DND-41 (cell line): Measurements from ENCODE around the gene CDH20.

Source experiments
- ATAC-seq: fragments of 200-7000 bp; cut with Tn5 transposase; 3 replicates; pipeline ENCODE4 v1.9.1; 2021; ENCODE audit warnings: low read depth; ENCODE audit not compliant: insufficient read depth
- DNase-seq: peaks from one replicate; pipeline ENCODE4 v3.0.0-alpha.2; 2020
- H2AFZ ChIP-seq: 2 replicates; pipeline ENCODE4 v1.6.0; 2012; ENCODE audit warnings: low read depth, low read length
- H3K27ac ChIP-seq: 2 replicates; pipeline ENCODE4 v1.5.1; 2012; ENCODE audit warnings: low read length, inconsistent platforms
- H3K27me3 ChIP-seq: fragments of 200-600 bp; sonication (generic); 2 replicates; pipeline ENCODE4 v1.6.0; 2012; ENCODE audit warnings: low read length, mild to moderate bottlenecking, inconsistent platforms; ENCODE audit not compliant: insufficient read depth, poor library complexity
- H3K36me3 ChIP-seq: 2 replicates; pipeline ENCODE4 v1.5.1; 2012; ENCODE audit warnings: low read length, inconsistent platforms; ENCODE audit not compliant: insufficient read depth
- H3K4me1 ChIP-seq: 2 replicates; pipeline ENCODE4 v1.5.1; 2012; ENCODE audit warnings: mild to moderate bottlenecking, low read length; ENCODE audit not compliant: insufficient read depth
- H3K4me2 ChIP-seq: 2 replicates; pipeline ENCODE4 v1.6.0; 2012; ENCODE audit warnings: mild to moderate bottlenecking, moderate library complexity, low read length, inconsistent platforms; ENCODE audit not compliant: insufficient read depth
- H3K4me3 ChIP-seq, 2 experiments: fragments of 200-600 bp in 1 of 2; shearing (Covaris generic) in 1 of 2; 2 replicates each; pipeline ENCODE4 v1.5.1; 2012 to 2016; ENCODE audit warnings: inconsistent platforms in 2 of 2, low read length in 2 of 2, mild to moderate bottlenecking in 2 of 2, low read depth in 1 of 2, moderate library complexity in 1 of 2
- H3K79me2 ChIP-seq: 2 replicates; pipeline ENCODE4 v1.6.0; 2012; ENCODE audit warnings: low read length, inconsistent platforms; ENCODE audit not compliant: insufficient read depth
- H3K9ac ChIP-seq: 2 replicates; pipeline ENCODE4 v1.6.0; 2012; ENCODE audit warnings: low read depth, mild to moderate bottlenecking, inconsistent platforms, low read length, moderate library complexity
- H3K9me3 ChIP-seq: 2 replicates; pipeline ENCODE4 v1.5.1; 2012; ENCODE audit warnings: low read length, moderate library complexity, mild to moderate bottlenecking, inconsistent platforms; ENCODE audit not compliant: insufficient read depth, severe bottlenecking
- H4K20me1 ChIP-seq: 2 replicates; pipeline ENCODE4 v1.6.0; 2012; ENCODE audit warnings: low read length; ENCODE audit not compliant: insufficient read depth
- EZH2 ChIP-seq: IDR thresholded peaks from 3 replicates; pipeline ENCODE4 v1.6.1; 2012; ENCODE audit warnings: borderline replicate concordance, low read depth, mild to moderate bottlenecking, moderate library complexity, low read length, inconsistent platforms; ENCODE audit not compliant: severe bottlenecking
- TF ChIP-seq, protein P1 (sequence below): IDR thresholded peaks from 2 replicates; pipeline ENCODE4 v1.5.1; 2012; ENCODE audit warnings: borderline replicate concordance, low read length, moderate library complexity, mild to moderate bottlenecking; ENCODE audit not compliant: poor library complexity, severe bottlenecking; ENCODE audit errors: extremely low read depth

Gene CDH20

DNA sequence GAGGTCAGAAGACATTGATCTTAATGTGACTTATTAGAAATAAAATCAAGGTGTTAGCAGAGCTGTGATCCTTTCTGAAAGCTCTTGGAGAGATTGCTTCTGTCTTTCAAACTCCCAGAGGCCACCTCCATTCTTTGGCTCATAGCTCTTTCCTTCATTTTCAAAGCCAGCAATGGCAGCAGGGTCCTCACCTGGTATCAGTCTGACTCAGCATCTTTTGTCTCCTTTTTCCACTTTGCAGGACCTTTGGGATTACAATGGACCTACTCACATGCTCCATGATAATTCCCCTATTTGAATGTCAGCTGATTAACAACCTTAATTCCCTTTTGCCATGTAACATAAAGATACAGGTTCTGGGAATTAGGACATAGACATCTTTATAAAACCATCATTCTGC lies 6.8 kb upstream of the CDH20 start:
- ATAC-seq (no peak), DNase-seq (no peak)
- H3K79me2 ChIP-seq: no peaks in the 10 kb centered on the region
- H3K4me2 ChIP-seq: no peak overlapping the region
- no peak overlapping the region for H3K27ac ChIP-seq
- no peaks in the 10 kb centered on the region for H4K20me1 ChIP-seq
- no peaks in the 10 kb centered on the region for H3K4me1 ChIP-seq
- no peaks in the 10 kb centered on the region for H3K36me3 ChIP-seq
- TF ChIP-seq EZH2: no peak
- TF ChIP-seq, protein P1, sequence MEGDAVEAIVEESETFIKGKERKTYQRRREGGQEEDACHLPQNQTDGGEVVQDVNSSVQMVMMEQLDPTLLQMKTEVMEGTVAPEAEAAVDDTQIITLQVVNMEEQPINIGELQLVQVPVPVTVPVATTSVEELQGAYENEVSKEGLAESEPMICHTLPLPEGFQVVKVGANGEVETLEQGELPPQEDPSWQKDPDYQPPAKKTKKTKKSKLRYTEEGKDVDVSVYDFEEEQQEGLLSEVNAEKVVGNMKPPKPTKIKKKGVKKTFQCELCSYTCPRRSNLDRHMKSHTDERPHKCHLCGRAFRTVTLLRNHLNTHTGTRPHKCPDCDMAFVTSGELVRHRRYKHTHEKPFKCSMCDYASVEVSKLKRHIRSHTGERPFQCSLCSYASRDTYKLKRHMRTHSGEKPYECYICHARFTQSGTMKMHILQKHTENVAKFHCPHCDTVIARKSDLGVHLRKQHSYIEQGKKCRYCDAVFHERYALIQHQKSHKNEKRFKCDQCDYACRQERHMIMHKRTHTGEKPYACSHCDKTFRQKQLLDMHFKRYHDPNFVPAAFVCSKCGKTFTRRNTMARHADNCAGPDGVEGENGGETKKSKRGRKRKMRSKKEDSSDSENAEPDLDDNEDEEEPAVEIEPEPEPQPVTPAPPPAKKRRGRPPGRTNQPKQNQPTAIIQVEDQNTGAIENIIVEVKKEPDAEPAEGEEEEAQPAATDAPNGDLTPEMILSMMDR: no peak
- H3K9ac ChIP-seq: no peak overlapping the region
- no peak overlapping the region for H2AFZ ChIP-seq
- H3K27me3 ChIP-seq: no peaks in the 10 kb centered on the region
- H3K4me3 ChIP-seq: no peak overlapping the region
- no peaks in the 10 kb centered on the region for H3K9me3 ChIP-seq

DNA sequence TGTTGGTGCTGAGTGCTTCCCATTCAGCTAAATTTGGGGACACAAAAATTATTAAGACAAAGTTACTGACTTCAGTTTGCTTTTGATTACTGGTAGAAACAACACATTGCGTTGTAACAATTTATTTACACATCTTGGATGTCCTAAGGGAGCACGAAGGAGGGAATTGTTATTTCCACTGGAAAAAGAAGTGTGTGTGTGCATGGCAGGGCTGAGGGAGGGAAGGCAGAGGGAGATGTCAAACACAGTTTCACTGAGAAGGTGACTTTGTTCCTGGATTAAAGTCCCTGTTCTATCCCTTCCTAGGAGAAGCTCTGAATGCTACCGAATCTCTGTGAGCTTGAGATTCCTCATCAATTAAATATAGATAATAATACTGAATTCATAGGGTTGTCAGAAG lies 3.8 kb upstream of the CDH20 start:
- no peak for TF ChIP-seq EZH2
- TF ChIP-seq, protein P1: no peak
- Histone ChIP-seq H3K27me3 (no peaks in the 10 kb centered on the region), H3K79me2 (no peaks in the 10 kb centered on the region), H2AFZ (no peak overlapping the region), H3K27ac (no peak overlapping the region), H3K9me3 (no peaks in the 10 kb centered on the region), H3K36me3 (no peaks in the 10 kb centered on the region), H4K20me1 (no peaks in the 10 kb centered on the region), H3K4me1 (no peaks in the 10 kb centered on the region), H3K9ac (no peak overlapping the region), H3K4me2 (no peak overlapping the region), H3K4me3 (no peak overlapping the region)
- no peak for DNase-seq
- ATAC-seq: no peak

DNA sequence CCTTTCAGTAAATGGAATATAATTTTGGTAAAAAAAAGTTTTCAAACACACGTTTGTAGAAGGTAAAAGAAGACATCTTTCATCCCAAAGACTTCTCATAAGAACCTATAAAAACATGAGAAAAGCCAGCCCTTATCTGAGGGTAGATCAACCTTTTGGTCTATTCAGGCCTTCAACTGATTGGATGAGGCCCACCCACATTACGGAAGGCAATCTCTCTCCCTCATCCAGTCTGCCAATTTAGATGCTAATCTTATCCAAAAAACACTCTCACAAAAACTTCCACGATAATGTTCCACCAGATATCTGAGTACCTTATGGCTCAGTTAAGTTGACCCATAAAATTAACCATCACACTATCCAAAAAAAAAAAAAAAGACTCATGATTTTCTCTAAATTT lies 2.2 kb upstream of the CDH20 start:
- no peaks in the 10 kb centered on the region for H3K27me3 ChIP-seq
- H3K36me3 ChIP-seq: no peaks in the 10 kb centered on the region
- H3K9me3 ChIP-seq: no peaks in the 10 kb centered on the region
- TF ChIP-seq, protein P1: no peak
- TF ChIP-seq EZH2: no peak
- no peak overlapping the region for H3K9ac ChIP-seq
- DNase-seq: no peak
- ATAC-seq: no peak
- no peaks in the 10 kb centered on the region for H3K79me2 ChIP-seq
- no peak overlapping the region for H2AFZ ChIP-seq
- H3K4me1 ChIP-seq: no peaks in the 10 kb centered on the region
- no peaks in the 10 kb centered on the region for H4K20me1 ChIP-seq
- H3K4me2 ChIP-seq: no peak overlapping the region
- no peak overlapping the region for H3K4me3 ChIP-seq
- H3K27ac ChIP-seq: no peak overlapping the region

DNA sequence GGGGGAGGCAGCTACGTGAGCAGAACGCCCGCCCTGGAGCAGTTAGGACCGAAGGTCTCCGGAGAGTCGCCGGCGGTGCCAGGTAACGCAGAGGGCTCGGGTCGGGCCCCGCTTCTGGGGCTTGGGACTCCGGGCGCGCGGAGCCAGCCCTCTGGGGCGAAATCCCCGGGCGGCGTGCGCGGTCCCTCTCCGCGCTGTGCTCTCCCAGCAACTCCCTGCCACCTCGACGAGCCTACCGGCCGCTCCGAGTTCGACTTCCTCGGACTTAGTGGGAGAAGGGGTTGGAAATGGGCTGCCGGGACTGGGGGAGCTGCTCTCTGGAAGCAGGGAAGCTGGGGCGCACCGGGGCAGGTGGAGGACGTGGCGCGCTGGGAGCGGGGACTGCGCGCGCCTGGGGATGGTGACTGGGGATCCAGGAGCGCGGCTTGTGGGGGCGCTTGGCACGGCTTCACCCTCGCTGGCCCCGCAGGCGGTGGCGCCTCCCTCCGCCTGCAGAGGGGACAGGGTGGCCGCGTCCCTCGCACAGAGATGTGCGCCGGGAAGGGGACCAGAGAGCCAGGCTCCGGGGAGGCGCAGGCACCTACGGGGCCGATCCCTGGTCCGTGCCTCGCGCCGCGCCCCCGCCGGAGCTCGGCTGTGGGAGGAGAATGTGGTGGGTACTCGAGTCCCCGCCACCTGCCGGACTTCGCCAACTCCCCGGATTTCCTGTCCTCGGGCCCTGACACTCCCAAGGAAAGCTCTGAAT lies 688 bp downstream of the CDH20 start:
- H3K4me1 ChIP-seq: no peaks in the 10 kb centered on the region
- ATAC-seq: no peak
- H3K36me3 ChIP-seq: no peaks in the 10 kb centered on the region
- H3K4me2 ChIP-seq: no peak overlapping the region
- DNase-seq: no peak
- H3K9me3 ChIP-seq: no peaks in the 10 kb centered on the region
- no peak overlapping the region for H2AFZ ChIP-seq
- H3K4me3 ChIP-seq: no peak overlapping the region
- H3K79me2 ChIP-seq: no peaks in the 10 kb centered on the region
- no peak for TF ChIP-seq EZH2
- TF ChIP-seq, protein P1: no peak
- no peak overlapping the region for H3K27ac ChIP-seq
- no peaks in the 10 kb centered on the region for H3K27me3 ChIP-seq
- H4K20me1 ChIP-seq: no peaks in the 10 kb centered on the region
- no peak overlapping the region for H3K9ac ChIP-seq
